CD4-positive, alpha-beta T cell (primary cell): ENCODE results near the gene RETREG1. TPM values are rescaled to one million over a fixed set of nuclear protein-coding genes. Genes with fewer than 3 reads are reported as not detected.

Experiments
- ATAC-seq: fragments of 200-7000 bp; cut with Tn5 transposase; one replicate; pipeline ENCODE4 v1.10.0; 2022; ENCODE audit warnings: mild to moderate bottlenecking; ENCODE audit not compliant: poor library complexity
- CTCF ChIA-PET: fragments of 350-600 bp; sonication (Branson Sonifier 250); formaldehyde crosslinking; loops from one replicate; lab custom pipeline; 2021; ENCODE audit warnings: antibody characterized with exemption, inconsistent platforms; lab: Charles Lee
- POLR2A ChIA-PET: fragments of 350-600 bp; sonication (Branson Sonifier 250); formaldehyde crosslinking; loops from one replicate; lab custom pipeline; 2021; ENCODE audit warnings: antibody characterized with exemption, inconsistent platforms; lab: Charles Lee
- DNase-seq, 14 experiments: peaks; one replicate each; pipeline ENCODE4 v3.0.0-alpha.2; 2013 to 2020; ENCODE audit warnings: mixed read lengths in 2 of 14
- H3K27ac ChIP-seq, 2 donors: one replicate each; pipeline versions ENCODE4 v1.5.1 to v1.7.0; 2013; ENCODE audit warnings: low read length in 2 of 2, low read depth in 1 of 2, mild to moderate bottlenecking in 1 of 2
- H3K27me3 ChIP-seq, 2 experiments: 1 replicate in 1 of 2; 2 replicates in 1 of 2; pipeline versions ENCODE4 v1.6.1 to v1.7.0; 2013; ENCODE audit warnings: low read length in 2 of 2, control low read depth in 1 of 2, mild to moderate bottlenecking in 1 of 2, moderate library complexity in 1 of 2; ENCODE audit not compliant: insufficient read depth in 2 of 2, control insufficient read depth in 1 of 2
- H3K36me3 ChIP-seq: one replicate; pipeline ENCODE4 v1.6.1; 2013; ENCODE audit warnings: low read length, control low read depth; ENCODE audit not compliant: insufficient read depth
- H3K4me1 ChIP-seq: one replicate; pipeline ENCODE4 v1.6.1; 2013; ENCODE audit warnings: low read length, control low read depth; ENCODE audit not compliant: insufficient read depth
- H3K4me3 ChIP-seq: one replicate; pipeline ENCODE4 v1.5.1; 2013; ENCODE audit warnings: mild to moderate bottlenecking, low read length, moderate library complexity
- H3K9me3 ChIP-seq, 2 experiments: 1 replicate in 1 of 2; 2 replicates in 1 of 2; pipeline versions ENCODE4 v1.6.1 to v1.7.0; 2013; ENCODE audit warnings: low read length in 2 of 2, mild to moderate bottlenecking in 2 of 2, control low read depth in 1 of 2, moderate library complexity in 1 of 2; ENCODE audit not compliant: control insufficient read depth in 1 of 2, insufficient read depth in 1 of 2
- H3K27ac Mint-ChIP-seq: one replicate; pipeline ENCODE4 v1.8.0; 2020; ENCODE audit warnings: mixed read lengths
- H3K27me3 Mint-ChIP-seq: one replicate; pipeline ENCODE4 v1.8.0; 2021; ENCODE audit warnings: mixed read lengths
- H3K36me3 Mint-ChIP-seq: one replicate; pipeline ENCODE4 v1.8.0; 2021; ENCODE audit warnings: low read depth, mixed read lengths
- H3K4me1 Mint-ChIP-seq: one replicate; pipeline ENCODE4 v1.8.0; 2021; ENCODE audit warnings: low read depth, mixed read lengths
- H3K4me3 Mint-ChIP-seq: one replicate; pipeline ENCODE4 v1.8.0; 2020; ENCODE audit warnings: mild to moderate bottlenecking, mixed read lengths
- H3K9me3 Mint-ChIP-seq: one replicate; pipeline ENCODE4 v1.8.0; 2020; ENCODE audit warnings: mixed read lengths
- intact Hi-C, 2 experiments: fragments of 100-400 bp; cut with DNase I in 1 of 2; cut with micrococcal nuclease in 1 of 2; formaldehyde crosslinking; loops; one replicate each; pipeline versions ENCODE4 v1.15.1 to v1.9.0; 2023 to 2025; cut with DNase I, micrococcal nuclease
- total RNA-seq, 174 experiments: library from RNA in 2 of 174; stranded (reverse) in 2 of 174; gene quantifications; one replicate each; pipeline ENCODE4 v1.2.3 and lab custom pipeline; 2021 to 2026
- TF ChIP-seq, protein P1 (sequence below): fragments of 200-600 bp; IDR thresholded peaks from one replicate; pipeline ENCODE4 v1.8.0; 2022; ENCODE audit warnings: antibody characterized with exemption, mild to moderate bottlenecking

Gene RETREG1
- total RNA-seq, 2 experiments from 2014 or later = 68.9 to 69.7 TPM

DNA sequence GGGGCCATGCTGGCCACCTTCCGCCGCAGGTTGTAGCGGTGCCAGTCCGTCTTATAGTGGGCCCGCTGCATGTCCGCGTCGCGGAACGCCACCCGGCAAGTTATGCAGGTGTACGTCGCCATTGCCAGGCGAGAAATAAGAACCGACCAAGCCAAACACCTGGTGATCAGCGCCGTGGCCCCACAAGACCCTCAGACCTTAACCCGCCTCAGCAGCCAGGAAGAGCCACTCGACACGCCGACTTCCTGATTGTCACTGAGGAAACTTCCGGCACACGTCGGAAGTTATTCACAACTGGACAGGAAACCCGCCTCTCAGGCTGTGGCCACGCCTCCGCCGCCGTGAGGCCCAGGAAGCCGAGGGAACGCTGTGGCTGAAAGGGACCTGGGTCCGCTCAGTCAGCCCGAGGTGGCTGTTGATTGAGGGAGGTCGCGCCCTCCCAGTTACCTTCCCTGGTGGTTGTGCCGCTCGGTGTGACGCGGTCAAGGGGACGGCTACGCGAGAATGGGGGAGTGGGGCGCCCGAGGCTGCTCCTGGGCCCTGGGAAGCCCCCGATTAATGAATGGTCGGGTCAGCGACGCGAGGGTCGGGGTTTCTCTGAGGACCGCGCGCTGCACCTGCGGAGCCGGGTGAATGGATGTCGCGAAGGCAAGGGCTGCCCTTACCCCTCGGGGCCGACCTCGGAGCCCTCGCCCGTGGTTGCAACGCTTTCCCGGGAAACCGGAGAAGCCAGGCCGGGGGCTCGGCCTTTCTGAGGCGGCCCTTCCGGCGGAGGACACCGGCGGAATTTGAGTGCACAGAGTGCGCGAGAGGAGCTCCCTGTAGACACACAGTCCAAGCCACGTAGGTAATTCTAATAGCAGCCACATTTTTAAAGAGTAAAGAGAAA, 151.0 kb downstream of the RETREG1 start, which contains the start of gene ZNF622:
ZNF622 (minus strand) TSS at position 257 of the 889 bp plus-strand sequence; CDS start at position 122, 135 bp downstream.
- intact Hi-C loops = loop anchor here (1.0 to 10.0 kb wide), 3 partner anchors 9 to 1881 kb away; partner anchors contain the start of genes RETREG1 (in 2 of the 2) and OTULINL (in 1 of the 2)
- H3K4me3 ChIP-seq = peak within 1 kb of the TSS; percentile 82
- H3K27me3 Mint-ChIP-seq = no peaks in the 10 kb centered on the region
- peak within 1 kb of the TSS; percentile 98 for H3K4me3 Mint-ChIP-seq
- H3K27ac Mint-ChIP-seq = peak within 1 kb of the TSS; percentile 95
- H3K27ac ChIP-seq = peak within 1 kb of the TSS; percentile 63 to 79
- H3K27me3 ChIP-seq = no peaks in the 10 kb centered on the region
- ATAC-seq = peak; percentile 93
- peaks cover 64% of the 10 kb centered on the region for H3K36me3 Mint-ChIP-seq
- TF ChIP-seq, protein P1, sequence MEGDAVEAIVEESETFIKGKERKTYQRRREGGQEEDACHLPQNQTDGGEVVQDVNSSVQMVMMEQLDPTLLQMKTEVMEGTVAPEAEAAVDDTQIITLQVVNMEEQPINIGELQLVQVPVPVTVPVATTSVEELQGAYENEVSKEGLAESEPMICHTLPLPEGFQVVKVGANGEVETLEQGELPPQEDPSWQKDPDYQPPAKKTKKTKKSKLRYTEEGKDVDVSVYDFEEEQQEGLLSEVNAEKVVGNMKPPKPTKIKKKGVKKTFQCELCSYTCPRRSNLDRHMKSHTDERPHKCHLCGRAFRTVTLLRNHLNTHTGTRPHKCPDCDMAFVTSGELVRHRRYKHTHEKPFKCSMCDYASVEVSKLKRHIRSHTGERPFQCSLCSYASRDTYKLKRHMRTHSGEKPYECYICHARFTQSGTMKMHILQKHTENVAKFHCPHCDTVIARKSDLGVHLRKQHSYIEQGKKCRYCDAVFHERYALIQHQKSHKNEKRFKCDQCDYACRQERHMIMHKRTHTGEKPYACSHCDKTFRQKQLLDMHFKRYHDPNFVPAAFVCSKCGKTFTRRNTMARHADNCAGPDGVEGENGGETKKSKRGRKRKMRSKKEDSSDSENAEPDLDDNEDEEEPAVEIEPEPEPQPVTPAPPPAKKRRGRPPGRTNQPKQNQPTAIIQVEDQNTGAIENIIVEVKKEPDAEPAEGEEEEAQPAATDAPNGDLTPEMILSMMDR = no peak
- DNase-seq = peak; percentile 76 to 95 (median 85)
- peaks cover 53% of the 10 kb centered on the region for H3K4me1 ChIP-seq
- peaks cover 96% of the 10 kb centered on the region for H3K4me1 Mint-ChIP-seq
- no peaks in the 10 kb centered on the region for H3K9me3 ChIP-seq
- H3K36me3 ChIP-seq = peaks cover 29% of the 10 kb centered on the region
- ChIA-PET POLR2A (interaction anchor here (1.0 kb wide), 1 partner anchor 10 kb away, joined by 3 read pairs; no protein-coding TSS in a partner anchor), CTCF (interaction anchor here (0.7 to 1.8 kb wide), 2 partner anchors 10 kb away, joined by 3 to 9 read pairs; no protein-coding TSS in a partner anchor)
- H3K9me3 Mint-ChIP-seq = no peaks in the 10 kb centered on the region

DNA sequence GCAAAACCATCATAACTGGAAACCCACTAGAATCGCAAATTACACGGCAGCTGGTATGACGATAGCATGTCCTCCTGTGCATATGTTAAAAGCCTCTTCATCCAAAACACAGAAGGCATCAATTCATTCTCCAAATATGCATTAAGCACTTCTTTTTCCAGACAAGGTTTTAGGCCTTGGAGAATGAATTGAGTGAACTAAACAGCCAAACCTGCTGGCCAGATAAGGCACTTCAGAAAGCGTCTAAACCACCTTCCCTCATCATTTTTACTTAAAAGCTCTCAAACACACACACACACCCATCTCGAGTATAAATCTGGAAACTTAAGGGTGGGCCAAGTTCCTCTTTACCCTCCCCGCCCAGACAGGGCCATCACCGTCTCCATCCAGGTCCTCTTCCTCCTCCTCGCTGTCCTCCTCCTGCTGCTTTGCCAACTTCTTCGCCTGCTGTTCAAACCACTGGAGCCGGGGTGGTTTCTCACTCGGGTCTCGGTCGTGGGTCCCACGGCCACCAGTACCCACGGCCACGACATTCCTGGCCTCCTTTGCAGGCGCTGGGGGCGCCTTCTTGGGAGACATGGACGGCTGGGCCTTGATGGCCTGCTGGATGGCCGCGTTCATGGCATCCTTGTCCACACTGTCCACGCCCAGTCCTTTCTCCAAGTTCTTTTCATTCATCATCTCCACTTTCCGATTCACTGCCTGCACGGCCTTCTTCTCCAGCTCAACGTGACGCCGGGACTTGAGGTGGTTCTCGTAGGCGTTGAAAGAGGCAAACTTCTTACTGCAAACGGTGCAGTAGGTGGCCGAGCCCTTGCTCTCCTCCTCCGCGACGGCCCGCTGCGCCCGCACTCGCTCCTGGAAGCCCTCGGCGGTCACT, 151.9 kb downstream of the RETREG1 start:
- intact Hi-C loops = loop anchor here (1.0 to 10.0 kb wide), 3 partner anchors 9 to 1880 kb away; partner anchors contain the start of genes RETREG1 (in 2 of the 2) and OTULINL (in 1 of the 2)
- no peaks in the 10 kb centered on the region for H3K9me3 Mint-ChIP-seq
- H3K9me3 ChIP-seq = no peaks in the 10 kb centered on the region
- no peaks in the 10 kb centered on the region for H3K27me3 ChIP-seq
- ATAC-seq = no peak
- H3K27ac Mint-ChIP-seq = peak overlapping the region; percentile 95
- peaks cover 56% of the 10 kb centered on the region for H3K4me1 ChIP-seq
- peak overlapping the region; percentile 63 to 79 for H3K27ac ChIP-seq
- POLR2A ChIA-PET = interaction anchor here (1.4 kb wide), 1 partner anchor 152 kb away, joined by 3 read pairs; no protein-coding TSS in a partner anchor
- no peaks in the 10 kb centered on the region for H3K27me3 Mint-ChIP-seq
- H3K36me3 Mint-ChIP-seq = peaks cover 73% of the 10 kb centered on the region
- H3K36me3 ChIP-seq = peaks cover 37% of the 10 kb centered on the region
- peaks cover 98% of the 10 kb centered on the region for H3K4me1 Mint-ChIP-seq
- TF ChIP-seq, protein P1 = no peak
- H3K4me3 ChIP-seq = peak overlapping the region; percentile 82
- H3K4me3 Mint-ChIP-seq = peak overlapping the region; percentile 98
- DNase-seq = peak in 2 of 14 experiments; percentile 4 to 24
- CTCF ChIA-PET = interaction anchor here (1.3 to 1.8 kb wide), 2 partner anchors 8 to 9 kb away, joined by 4 to 9 read pairs; no protein-coding TSS in a partner anchor
